Upper lobe of left lung (tissue), 4 donors: Measurements from ENCODE around the gene ENGASE.

Experiments used
- CTCF ChIP-seq, 6 experiments: fragments of 450-650 bp in 4 of 6; fragments of 200-600 bp in 2 of 6; sonication (generic) in 2 of 6; IDR thresholded peaks; one replicate each; pipeline ENCODE4 v1.5.1; 2016 to 2019; ENCODE audit warnings: antibody characterized with exemption in 6 of 6
- EP300 ChIP-seq, 4 donors: sonication (generic); formaldehyde crosslinking; IDR thresholded peaks; one replicate each; pipeline ENCODE4 v1.5.1; 2017; ENCODE audit warnings: antibody characterized with exemption in 4 of 4, control low read depth in 2 of 4
- POLR2A ChIP-seq, 4 donors: fragments of 450-650 bp; IDR thresholded peaks; one replicate each; pipeline ENCODE4 v1.5.1; 2016 to 2017; ENCODE audit warnings: antibody characterized with exemption in 4 of 4, mild to moderate bottlenecking in 2 of 4
- POLR2AphosphoS5 ChIP-seq, 2 donors: sonication (generic); formaldehyde crosslinking; IDR thresholded peaks; one replicate each; pipeline ENCODE4 v1.5.1; 2017; ENCODE audit warnings: antibody characterized with exemption in 2 of 2

- peak in 2 of 6 experiments; percentile 7 to 9 for TF ChIP-seq CTCF (IDR thresholded peaks at IDR 0.05)
- TF ChIP-seq POLR2A (IDR thresholded peaks at IDR 0.05): no peak
- TF ChIP-seq EP300 (IDR thresholded peaks at IDR 0.05): no peak
- no peak for TF ChIP-seq POLR2AphosphoS5 (IDR thresholded peaks at IDR 0.05)
Measured at GRCh38 chr17:79090443-79091225, 16.0 kb downstream of the ENGASE start.
